Ammon's horn (tissue), 1 donor: ENCODE data around the gene ATP6V0A1.
A peak's percentile ranks its signal among the peaks of the same experiment; 100 is the strongest.

Experiments used
- DNase-seq: peaks from one replicate; pipeline ENCODE4 v3.0.0-alpha.2; 2016; ENCODE audit warnings: low spot score

The ATP6V0A1 gene

DNA sequence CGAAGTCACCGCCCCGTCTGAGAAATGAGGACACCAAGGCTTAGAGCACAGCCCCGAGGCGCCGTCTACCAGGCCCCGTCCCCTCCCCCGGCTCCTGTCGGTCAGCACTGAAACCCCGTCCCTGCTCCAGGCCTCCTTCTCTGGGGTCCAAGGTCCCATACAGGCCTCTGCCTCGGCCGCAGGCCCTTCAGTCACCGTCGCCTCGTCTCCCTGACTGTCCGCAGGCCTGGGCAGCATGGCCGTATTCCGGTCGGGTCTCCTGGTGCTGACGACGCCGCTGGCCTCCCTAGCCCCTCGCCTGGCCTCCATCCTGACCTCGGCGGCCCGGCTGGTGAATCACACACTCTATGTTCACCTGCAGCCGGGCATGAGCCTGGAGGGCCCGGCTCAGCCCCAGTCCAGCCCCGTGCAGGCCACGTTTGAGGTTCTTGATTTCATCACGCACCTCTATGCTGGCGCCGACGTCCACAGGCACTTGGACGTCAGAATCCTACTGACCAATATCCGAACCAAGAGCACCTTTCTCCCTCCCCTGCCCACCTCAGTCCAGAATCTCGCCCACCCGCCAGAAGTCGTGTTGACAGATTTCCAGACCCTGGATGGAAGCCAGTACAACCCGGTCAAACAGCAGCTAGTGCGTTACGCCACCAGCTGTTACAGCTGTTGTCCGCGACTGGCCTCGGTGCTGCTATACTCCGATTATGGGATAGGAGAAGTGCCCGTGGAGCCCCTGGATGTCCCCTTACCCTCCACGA, 103.9 kb downstream of the ATP6V0A1 start:
- DNase-seq: no peak

GRCh38 chr17:42563143-42563509, 104.4 kb downstream of the ATP6V0A1 start:
- no peak for DNase-seq

- DNase-seq: no peak
Measured at GRCh38 chr17:42563543-42563942, 104.9 kb downstream of the ATP6V0A1 start.

DNA sequence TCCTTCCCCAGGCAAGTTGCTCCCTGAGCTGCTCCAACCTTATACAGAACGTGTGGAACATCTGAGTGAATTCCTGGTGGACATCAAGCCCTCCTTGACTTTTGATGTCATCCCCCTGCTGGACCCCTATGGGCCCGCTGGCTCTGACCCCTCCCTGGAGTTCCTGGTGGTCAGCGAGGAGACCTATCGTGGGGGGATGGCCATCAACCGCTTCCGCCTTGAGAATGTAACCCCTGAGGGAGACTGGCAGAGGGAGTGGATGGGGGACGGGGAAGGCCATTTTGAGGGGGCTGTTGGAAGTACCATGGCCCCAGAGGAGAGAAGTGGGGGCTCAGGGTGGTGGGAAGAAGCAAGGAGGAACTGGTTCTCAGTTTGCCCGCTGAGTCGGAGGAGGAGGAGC, 105.3 kb downstream of the ATP6V0A1 start:
- no peak for DNase-seq

DNA sequence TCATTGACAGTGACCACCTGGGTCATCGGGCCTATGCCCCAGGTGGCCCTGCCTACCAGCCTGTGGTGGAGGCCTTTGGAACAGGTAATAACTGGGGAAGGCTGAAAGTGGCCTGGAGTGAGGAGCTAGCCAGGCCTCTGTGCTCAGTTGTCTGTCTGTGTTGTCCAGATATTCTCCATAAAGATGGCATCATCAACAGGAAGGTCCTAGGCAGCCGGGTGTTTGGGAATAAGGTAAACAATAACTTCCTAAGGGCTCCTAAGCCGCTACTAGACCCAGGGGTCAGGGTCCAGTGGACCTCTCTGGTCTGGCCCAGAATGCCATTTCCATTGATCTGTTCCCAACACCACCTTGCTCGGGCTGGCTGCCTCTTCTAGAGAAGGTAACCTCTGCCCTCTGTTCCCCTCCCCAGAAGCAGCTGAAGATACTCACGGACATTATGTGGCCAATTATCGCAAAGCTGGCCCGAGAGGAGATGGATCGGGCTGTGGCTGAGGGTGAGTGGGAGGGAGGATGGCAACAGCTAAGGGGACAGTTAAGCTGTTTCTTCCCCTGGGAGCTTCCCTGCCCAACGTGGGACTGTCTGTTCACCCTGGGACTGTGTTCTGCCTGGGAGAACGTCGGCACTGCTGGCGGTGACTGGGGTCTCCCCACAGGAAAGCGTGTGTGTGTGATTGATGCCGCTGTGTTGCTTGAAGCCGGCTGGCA, 106.3 kb downstream of the ATP6V0A1 start:
- DNase-seq: no peak

DNA sequence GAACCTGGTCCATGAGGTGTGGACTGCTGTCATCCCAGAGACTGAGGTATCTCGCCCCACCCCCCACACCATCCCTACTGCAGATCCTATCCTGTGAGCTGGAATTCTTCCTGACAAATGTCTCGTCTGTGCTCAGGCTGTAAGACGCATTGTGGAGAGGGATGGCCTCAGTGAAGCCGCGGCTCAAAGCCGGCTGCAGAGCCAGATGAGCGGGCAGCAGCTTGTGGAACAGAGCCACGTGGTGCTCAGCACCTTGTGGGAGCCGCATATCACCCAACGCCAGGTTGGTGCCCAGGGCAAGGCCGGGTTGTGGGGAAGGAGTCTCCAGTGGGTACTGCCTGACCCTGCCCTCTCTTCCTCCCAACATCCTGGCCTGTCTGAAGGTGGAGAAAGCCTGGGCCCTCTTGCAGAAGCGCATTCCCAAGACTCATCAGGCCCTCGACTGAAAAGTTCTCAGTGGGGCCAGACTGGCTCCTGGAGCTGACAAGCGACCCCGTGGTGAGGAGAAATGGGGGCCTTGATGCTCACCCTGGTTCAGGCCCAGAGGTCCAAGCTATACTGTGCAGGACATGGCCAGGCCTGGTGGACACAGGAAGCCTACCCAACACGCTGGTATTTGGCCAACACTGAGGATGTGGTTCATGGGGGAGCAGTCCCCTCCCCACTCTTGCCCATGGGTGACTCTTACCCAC, 107.0 kb downstream of the ATP6V0A1 start:
- DNase-seq: no peak

DNA sequence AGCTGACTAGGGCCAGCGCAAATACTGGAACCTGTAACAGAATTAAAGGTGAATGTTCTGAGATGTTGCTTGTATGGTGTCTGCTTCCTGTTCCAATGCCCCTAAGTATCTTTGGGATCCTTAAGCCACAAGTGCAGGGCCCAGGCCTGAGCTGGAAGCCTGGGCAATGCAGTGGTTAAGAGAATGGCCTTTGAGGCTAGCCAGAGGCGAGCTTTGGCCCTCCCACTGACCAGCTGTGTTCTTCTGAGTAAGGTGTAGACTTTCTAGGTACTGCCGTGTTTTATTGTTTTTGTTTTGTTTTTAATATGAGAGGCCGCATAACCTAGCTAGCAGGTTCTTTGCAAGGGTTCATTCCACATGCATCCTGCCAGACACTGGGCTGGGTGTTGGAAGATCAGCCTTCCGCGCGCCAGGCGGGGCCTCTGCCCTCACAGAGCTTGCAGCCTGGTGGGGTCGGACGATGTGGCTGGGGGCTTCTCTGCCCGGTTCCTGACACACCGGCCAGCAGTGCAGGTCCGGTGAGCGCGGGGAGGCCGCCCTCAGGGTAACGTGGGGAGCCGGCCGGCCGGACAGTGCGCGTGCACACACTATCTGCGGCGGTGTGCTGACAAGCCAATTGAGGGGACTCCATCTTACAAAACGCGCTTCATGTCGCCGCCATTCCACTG, 107.7 kb downstream of the ATP6V0A1 start:
- no peak for DNase-seq

DNA sequence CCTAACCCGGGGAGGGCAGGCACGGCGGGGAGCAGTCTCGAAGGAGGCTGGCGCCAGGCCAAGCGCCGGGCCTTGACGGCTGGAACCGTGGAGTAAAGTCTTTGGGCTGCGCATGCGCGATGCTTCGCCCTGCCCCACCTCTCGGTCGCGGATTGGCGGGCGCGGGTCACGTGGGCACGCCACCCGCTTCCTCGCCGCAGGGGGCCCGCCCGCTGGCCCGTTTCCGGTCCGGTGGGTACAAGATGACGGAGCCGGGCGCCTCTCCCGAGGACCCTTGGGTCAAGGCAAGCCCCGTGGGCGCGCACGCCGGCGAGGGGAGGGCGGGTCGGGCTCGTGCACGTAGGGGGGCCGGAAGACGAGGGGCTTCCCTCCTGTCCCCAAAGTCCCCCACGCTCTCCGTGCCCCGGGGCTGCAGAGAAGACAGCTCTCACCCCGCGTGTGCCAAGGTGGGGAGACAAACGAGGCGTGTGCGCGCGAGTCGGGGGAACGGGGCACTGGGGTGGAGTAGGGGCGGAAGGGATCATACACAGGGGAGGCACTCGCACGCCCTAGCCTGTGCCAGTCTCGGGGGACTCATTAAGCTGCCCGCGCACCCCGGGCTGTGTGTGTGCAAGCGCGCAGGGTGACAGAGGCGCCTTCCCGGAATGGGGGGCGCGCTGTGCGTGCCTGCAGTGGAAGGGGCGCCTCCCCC, 108.3 kb downstream of the ATP6V0A1 start, which contains the start of gene MLX:
Gene MLX, plus strand, starts transcription at position 218 of the 691 bp plus-strand sequence. Its CDS starts 25 bp downstream, at position 243.
- DNase-seq: peak; percentile 94

DNA sequence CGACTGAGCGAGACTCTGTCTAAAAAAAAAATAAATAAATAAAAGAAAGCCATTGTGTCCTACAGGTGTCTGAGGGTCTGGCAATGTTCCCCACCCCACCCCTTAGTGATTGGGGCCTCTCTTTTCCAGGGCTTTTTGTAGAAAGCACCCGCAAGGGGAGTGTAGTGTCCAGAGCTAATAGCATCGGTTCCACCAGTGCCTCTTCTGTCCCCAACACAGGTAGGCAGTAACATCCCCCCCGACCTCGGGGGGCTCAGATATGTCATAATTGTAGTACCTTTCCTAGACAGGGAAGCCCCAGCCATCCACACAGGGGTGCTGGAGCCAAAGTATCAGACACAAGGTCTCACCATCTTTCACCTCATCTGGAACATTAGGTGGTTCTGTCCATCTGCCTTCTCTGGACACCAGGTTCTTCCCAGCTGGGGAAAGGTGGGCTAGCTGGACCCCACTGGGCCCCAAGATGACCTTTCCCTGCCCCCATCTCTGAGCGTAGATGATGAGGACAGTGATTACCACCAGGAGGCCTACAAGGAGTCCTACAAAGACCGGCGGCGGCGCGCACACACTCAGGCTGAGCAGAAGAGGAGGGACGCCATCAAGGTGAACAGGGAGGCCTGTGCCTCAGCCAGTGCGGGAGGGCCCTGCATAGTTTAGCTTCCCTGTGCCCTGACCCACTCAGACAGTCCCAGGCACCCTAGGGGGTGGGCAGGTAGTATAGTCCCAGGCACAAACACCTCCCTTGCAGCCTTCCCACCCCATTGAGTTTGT, 109.8 kb downstream of the ATP6V0A1 start:
- DNase-seq: no peak

- no peak for DNase-seq
Measured at GRCh38 chr17:42571435-42572225, 113.0 kb downstream of the ATP6V0A1 start.
